NOMO-1 treated with dmso at 0.1 percent for 144 hours (cell line): ENCODE measurements around the gene NCOR1.
"Not testable (repeated sequence)": the region's sequence is repeated elsewhere in the genome, so short reads cannot be mapped to it uniquely, and the experiment has no call there.

Experiments used
- DNase-seq: peaks from one replicate; lab custom pipeline; 2025; ENCODE audit not compliant: unreplicated experiment; lab: John Stamatoyannopoulos, UW

The NCOR1 gene

DNA sequence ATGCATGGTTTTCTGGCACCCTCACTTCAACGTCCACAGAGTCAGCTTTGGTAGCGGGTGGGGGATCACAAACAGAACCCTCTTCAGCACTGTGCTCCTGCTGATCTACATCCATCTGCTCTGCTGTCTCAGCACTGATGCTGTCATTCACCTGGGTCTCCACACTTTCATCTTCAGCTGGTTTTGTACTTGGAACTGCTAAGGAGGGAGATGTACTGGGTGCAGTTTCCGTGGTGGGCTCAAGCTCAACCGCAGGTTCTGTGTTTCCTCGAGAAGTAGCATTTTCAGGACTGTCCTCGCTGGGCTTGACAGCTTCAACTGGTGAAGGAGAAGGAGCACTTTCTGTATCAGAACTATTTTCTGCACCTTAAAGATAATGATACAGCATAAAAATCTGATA is 113.9 kb downstream of the NCOR1 start:
- no peak for DNase-seq

DNA sequence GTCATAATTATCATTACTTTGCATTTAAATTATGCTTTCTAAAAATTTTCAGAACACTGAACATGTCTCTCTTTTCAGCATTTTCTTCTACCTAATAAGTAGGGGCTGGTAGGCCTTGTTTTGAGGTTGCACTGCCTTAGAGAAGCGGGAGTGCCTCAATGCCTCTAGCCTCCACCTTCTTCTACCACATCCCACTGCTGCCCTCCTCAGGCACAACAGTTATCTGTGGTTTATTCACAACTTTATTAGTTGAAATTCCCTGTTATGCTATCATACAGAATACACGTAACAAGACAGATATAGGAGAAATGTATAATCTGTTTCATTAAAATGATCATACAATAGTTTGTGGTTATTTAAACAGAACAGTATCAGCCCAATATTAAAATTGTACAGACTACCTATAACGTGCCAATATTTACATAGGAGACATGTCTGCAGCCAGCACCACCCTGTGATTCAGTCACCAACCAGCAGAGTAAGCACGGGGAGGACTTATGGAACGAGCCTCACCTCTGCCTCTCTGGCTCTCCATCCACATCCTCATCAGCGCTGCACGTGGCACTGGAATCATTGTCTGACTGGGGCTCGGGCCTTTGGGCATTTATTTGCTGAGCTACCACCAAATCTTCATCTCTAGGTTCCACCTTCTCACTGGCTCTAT is 114.5 kb downstream of the NCOR1 start:
- DNase-seq: no peak

DNA sequence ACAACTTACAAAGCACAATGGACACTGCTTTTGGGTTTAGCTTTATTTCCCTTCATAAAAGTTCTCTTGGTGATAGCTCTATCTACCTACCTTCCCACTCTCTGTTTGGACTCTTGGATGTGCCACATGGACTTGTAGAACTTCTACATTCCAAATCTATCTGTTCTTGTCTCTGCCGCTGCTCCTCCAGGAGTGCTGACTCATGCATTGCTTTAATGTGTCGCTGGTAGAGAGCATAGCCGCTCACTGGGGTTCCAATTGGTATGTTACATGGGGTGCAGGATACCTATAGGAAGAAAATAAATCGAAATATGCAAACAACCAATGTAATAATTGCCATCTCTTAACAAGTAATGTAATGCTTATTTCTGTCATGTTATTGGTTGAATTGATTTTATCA is 123.6 kb downstream of the NCOR1 start:
- DNase-seq: no peak

DNA sequence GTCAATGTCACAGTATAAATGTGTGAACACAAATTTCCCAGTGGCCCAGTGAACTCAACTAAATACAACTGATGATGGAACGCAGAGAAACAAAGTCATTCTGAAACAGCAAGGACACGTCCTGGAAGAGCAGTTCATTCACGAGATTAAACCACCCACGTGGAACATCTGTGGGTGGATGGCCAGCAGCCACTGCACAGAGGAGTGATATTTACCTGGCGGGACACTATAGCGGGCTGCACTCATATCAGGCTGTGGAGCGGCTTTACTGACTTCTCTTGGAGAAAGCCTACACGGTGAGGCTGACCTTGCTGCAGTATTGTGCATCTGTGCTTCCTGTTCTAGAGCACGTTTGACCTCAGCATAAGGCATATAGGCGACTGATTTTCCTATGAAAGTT is 128.4 kb downstream of the NCOR1 start:
- no peak for DNase-seq

DNA sequence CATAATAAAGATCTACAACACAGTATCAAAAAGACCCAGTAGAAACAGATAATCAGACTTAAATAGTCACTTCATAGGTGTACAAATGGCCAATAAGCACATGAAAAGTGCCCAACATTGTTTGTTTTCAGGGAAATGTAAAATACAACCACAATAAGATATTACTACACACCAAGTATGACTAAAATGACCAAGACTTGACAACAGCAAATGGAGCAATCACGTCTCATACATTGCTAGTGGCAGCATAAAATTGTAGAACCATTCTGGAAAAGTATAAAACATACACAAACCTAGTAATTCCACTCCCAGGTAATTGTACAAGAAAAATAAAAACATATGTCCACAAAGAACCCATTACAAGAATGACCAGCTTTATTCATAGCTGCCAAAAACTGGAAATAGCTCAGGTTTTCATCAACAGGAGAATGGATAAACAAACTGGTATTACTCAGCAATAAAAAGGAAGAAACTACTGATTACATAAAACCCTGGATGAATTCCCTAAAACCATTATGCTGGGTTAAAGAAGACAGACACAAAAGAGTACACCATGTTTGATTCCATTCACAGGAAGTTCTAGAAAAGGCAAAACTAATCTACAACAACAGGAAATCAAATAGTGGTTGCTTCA is 130.2 kb downstream of the NCOR1 start:
- no peak for DNase-seq

DNA sequence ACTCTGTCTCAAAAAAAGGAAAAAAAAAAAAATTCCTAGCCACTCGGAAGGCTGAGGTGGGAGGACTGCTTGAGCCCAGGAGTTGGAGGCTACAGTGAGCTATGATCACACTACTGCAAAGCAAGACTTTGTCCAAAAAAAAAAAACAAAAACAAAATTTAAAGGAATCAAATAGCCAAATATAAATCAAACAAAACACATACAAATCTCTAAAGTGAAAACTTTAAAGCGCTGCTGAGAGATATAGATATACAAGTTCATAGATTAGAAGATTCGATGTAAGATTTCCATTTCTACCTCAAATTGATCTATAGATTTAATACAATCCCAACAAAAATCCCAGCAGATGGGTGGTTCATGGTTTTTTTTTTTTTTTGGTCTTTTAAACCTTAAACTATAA is 132.1 kb downstream of the NCOR1 start:
- DNase-seq: no peak

DNA sequence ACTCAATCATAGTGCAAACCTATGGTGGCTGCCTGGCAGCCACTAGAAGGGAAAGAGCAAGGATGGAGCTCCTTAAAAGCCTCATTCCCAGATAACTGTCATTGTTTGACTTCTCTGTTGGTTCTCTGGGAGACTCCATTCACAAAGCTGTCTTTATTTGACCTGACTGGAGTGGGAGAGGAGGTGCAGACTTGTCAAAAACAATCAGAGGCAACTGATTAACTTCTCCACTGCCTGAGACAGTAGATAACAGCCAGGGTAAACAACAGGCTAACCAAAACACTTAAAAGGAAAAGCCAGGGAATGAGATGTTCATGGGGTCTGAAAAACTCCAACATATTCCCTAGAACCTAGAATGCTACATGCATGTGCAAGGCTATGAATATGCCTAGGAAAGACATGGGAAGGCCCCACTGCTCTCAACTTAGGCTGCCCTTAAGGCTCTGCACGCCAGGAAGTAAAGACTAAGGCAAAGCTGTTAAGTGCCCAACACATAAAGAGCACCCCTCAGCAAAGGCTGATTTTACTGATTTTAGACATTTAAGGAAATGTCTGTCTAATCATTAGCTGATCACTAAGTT is 133.7 kb downstream of the NCOR1 start:
- no peak for DNase-seq

DNA sequence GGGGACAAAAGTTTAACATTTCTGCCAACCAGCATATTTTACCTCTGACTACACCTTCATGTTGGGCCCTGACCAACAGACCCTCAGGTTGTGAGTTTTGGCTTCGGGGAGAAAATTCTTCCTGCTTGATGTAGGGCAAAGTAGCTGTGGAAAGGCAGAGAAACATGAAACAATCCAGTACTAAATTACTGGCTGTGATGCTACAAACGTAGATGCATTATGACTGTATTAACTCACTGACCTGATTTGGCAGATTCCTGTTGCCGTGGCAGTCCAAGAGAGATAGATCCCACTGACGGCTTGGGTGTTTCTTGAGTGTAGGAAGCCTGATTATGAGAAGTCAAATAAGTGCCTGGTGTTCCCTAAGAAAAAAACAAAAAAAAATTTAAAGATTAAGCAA is 135.0 kb downstream of the NCOR1 start:
- no peak for DNase-seq

DNA sequence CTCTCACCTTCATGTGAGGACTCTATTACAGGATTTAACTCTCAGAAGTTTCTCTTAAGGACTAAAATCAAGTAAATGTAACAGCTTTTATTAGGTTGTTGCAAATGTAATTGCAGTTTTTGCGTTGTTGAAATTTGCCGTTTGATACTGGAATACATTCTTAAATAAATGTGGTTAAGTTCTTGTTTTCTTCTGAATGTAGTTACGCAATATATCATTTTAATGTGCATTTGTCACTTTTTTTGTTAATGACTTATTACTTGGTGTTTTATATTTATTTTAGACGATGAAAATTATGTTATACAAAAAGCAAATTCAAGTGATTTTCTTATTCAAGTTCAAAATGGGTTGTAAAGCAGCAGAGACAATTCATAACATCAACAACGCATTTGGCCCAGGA is 139.4 kb downstream of the NCOR1 start:
- no peak for DNase-seq

DNA sequence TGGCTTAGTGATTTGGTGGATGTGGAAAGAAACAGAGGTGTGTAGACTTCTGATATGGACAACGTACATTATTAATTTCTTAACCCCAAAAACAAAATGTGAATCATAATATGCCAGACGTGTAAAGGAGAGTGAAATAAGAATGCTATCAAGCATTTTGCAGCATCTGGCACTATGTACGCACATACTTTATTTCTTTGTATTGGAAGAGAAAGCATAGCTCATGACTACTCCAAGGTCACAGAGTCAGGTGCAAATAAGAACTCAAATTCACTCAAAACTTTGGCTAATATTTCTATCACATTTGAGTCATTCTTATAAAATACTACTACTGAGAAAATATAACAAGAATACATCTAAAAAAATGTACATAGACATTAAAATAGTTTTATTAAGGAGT is 140.9 kb downstream of the NCOR1 start:
- DNase-seq: no peak

DNA sequence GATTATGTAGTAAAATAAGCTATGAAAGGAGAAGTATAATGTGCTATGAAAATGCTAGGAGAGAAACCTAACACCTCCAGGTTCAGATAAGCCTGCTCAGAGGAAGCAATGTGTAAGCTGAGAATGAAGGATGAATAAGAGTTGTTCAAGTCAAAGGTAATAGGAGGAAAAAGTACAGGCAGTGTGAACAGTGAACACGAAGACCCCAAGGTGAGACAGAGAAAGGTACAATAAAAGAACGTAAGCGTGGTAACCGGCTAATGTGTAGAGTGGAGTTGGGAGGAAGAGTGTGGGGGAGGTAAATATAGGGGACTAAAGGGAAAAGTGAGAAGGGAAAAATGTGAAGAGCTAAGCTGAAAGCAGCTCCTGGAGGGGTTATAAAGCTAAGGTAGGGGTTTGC is 141.5 kb downstream of the NCOR1 start:
- no peak for DNase-seq

DNA sequence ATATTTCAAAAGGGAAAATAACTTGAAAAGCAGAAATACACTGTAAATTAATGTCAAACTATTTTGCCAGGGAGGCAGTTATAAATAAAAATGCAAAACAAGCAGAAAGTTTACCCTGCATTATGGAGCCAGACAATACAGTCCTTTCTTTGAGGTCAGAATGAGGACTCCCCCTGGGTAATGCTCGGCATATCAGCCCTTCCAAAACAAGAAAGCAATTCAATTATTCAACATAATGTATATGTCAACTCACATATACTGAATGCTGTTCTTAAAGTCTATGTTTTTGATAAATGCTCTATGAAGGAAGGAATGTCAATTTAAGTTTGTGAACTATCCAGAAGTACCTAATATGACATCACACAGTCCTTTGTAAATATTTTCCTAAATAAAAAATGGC is 143.3 kb downstream of the NCOR1 start:
- DNase-seq: no peak

DNA sequence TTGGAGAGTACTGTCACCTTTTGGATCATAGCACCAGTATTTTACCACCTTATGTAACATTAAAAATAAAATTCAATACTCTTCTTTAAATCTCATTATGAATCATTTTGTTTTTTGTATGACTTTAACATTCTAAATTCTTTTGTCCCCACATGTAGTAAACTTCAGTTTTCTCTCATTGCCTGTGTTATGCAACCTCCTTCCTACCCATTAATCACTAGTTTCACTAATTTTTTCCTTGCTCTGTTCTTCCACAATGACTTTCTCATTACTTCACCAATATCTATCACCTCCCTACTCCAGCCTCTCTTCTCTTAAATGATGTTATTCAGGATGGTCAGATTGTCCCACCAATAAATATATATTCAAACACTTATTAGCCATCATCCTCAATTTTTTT is 147.0 kb downstream of the NCOR1 start:
- no peak for DNase-seq

DNA sequence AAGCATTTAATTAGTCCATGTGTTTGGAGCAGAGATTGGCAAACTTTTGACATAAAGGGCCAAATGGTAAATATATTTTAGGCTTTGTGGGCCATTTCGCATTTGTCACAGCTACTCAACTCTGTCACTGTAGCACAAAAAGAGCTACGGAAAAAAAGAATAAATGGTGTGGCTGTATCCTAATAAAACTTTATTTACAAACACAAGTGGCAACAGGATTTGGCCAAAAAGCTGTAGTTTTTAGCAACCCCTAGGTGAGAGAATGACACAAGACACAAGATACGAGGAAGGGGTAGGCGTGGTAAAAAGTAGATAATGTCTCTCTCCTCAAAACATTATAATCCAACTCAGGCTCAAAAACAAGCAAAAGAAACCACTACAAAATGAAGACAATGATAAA is 149.2 kb downstream of the NCOR1 start:
- no peak for DNase-seq

DNA sequence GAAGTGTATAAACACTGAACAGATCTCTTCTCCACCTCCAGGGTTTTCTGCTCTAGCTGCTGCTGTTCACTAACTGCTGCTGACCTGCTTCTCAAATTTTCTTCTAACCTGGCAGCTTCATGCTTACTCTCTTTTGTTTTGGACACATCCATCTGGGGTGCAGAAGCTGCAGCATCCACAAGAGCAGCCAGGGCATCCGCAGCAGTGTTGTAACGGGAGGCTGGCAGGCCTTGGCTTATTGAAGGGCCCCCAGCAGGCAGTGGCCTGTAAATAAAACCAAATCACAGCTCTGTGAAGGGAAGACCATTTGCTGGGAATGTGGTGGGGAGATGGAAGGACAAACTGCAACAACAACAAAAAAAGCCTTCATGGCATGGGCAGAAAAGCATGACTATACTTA is 153.7 kb downstream of the NCOR1 start:
- DNase-seq: no peak

DNA sequence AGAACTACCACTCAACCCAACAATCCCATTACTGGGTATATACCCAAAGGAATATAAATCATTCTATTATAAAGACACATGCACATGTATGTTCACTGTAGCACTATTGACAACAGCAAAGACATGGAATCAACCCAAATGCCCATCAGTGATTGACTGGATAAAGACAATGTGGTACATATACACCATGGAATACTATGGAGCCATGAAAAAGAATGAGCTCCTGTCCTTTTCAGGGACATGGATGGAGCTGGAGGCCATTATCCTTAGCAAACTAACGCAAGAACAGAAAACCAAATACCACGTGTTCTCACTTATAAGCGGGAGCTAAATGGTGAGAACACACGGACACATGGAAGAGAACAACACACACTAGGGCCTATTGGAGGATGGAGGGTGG is 160.2 kb downstream of the NCOR1 start:
- not testable (repeated sequence) for DNase-seq

DNA sequence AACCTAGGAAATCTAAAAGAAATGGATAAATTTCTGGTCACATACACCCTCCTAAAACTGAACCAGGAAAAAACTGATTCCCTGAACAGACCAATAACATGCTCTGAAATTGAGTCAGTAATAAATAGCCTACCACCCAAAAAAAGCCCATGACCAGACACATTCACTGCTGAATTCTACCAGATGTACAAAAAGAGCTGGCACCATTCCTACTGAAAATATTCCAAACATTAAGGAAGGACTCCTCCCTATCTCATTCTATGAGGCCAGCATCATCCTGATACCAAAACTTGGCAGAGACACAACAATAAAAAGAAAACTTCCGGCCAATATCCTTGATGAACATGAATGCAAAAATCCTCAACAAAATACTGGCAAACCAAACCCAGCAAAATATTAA is 162.8 kb downstream of the NCOR1 start:
- no peak for DNase-seq

DNA sequence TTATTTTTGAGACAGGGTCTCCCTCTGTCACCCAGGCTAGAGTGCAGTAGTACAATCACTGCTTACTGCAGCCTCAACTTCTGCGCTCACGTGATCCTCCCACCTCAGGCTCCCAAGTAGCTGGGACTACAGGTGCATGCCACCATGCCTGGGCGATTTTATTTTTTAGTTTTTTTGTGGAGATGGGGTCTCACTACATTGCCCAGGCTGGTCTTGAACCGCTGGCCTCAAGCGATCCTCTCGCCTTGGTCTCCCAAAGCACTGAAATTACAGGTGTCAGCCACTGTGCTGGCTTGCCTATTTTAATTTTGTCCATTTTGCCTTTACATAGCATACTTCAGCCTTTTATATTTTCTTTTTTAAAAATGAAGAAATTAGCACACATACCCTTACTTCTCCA is 164.5 kb downstream of the NCOR1 start:
- no peak for DNase-seq

DNA sequence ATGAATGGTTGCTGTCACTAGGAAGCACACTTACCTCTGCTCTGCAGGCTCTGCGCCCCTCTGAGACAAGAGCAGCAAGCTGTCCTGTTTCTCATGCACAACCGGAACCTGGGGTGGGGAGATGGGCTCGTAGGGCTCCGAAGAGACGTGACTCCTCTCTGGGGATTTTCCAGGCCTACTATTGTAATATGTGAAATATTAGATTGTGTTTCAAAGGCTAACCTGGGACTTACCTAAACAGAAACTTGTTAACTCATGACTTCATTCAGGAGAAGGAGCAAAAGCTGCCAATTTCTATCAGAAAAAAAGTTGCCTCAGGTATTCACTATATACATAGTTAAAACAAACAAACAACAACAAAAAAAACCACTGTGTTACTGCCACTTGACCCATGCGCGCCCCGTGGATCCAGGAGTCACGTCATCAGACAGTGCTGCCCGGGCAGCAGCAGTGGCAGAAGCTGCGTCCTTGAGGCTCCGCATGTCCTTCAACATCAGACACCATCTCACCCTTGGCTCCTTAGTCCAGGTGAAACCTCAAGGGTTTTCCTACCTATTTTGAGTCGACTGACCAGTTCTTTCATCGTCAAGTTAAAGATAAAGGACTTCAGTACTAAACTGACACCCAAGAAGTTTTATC is 166.4 kb downstream of the NCOR1 start:
- no peak for DNase-seq

DNA sequence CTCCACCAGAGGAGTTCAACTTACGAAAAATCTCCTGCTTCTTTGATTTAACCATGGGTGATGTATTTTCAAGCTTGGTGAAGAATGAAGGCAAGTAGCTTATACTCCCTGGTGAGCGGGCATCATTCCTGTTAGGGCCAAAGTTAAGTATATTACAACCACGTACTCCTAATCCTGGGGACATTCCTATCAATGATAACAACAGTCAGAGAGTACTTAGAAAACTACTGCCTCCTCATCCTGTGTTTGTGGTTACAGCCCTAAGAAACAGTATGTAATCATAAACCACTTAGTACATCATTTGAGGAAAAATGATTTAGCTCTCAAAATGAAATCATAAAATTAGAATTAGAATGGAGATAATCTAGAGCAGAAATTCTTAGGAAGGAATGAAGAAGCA is 168.4 kb downstream of the NCOR1 start:
- DNase-seq: no peak

DNA sequence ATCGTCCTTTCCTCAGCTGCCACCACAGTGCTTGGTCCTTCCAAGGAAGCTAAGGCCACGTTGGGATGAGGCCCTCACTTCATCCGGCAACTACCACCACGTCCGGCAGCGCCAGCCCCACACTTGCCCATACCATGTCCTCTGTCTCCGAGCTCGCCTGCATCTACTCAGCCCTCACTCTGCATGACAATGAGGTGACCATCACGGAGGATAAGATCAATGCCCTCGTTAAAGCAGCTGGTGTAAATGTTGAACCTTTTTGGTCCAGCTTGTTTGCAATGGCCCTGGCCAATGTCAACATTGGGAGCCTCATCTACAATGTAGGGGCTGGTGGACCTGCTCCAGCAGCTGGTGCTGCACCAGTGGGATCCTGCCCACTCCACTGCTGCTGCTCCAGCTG is 170.8 kb downstream of the NCOR1 start:
- no peak for DNase-seq

DNA sequence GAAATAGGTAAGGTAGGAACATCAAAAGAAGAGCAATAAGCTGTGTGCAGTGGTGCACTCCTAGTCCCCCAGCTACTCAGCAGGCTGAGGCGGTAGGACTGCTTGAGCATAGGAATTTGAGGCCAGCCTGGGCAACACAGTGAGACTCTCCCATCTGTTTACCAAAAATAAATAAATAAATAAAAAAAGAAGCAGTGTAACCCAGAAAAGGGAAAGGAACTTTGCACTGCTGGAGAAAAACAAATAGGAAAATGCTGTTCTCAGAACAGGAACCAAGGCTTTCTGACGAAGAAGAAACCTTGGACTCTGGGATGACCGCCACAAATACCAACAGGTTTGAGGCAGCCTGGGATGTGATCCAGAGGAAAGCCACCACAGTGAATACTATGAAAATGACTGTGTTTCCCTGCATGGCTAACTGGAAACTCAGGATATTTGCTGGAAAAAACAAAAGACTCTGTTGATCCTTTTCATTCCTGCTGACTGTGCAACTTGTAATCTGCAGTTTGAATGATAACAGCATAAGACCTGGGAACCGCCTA is 174.6 kb downstream of the NCOR1 start:
- DNase-seq: no peak
